Measurements from ENCODE around the gene SCGB1C1.
"Not testable (repeated sequence)": the region's sequence is repeated elsewhere in the genome, so short reads cannot be mapped to it uniquely, and the experiment has no call there.

SCGB1C1 gene

GRCh38 chr11:218815-219593 lies 26.1 kb downstream of the SCGB1C1 start:
- no peak for TF ChIP-seq CTCF (IDR thresholded peaks at IDR 0.05; ENCODE audit: control extremely low read depth, extremely low read depth, low read depth, missing control alignments)
- ChIA-PET CTCF (interaction anchor here (1.4 kb wide), 3 partner anchors 10 to 33 kb away, joined by 5 to 7 read pairs (median 5); no protein-coding TSS in a partner anchor), POLR2A (interaction anchor here (0.5 kb wide), 1 partner anchor 140 kb away, joined by 7 read pairs; no protein-coding TSS in a partner anchor)
- DNase-seq (ENCODE audit: extremely low spot score), result no peak

DNA sequence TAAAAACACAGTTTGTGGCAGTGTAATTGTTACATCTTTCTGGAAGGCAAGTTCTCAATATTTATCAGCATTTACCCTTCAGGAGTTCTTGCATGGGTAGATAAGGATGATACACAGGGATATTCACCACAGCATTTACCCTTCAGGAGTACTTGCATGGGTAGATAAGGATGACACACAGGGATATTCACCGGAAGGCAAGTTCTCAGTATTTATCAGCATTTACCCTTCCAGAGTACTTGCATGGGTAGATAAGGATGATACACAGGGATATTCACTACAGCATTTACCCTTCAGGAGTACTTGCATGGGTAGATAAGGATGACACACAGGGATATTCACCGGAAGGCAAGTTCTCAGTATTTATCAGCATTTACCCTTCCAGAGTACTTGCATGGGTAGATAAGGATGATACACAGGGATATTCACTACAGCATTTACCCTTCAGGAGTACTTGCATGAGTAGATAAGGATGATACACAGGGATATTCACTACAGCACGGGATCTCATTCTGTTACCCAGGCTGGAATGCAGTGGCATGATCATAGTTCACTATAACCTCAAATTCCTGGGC lies 27.9 kb downstream of the SCGB1C1 start:
- CTCF ChIA-PET, result interaction anchor here (1.2 to 2.5 kb wide), 2 partner anchors 9 to 30 kb away, joined by 3 to 9 read pairs; no protein-coding TSS in a partner anchor
- POLR2A ChIA-PET; DNase-seq (ENCODE audit: extremely low spot score): not testable (repeated sequence)

DNA sequence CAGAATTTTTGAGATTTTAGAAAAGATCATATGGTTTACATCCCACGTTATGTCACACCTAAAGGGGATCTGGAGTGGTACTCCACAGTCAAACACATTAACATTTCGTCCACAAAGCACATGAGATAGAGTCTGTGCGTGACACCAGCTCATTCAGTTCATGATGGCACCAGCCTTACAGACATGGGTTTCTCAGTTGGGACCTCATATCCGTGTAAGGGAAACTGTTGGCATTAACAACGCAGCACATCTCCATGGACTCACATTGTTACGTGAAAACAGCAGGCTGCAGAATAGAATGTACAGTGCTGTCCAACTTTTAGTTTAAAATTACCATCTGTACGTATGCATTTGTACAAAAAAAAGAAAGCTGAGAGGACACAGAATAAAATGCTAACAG lies 28.7 kb downstream of the SCGB1C1 start:
- CTCF ChIA-PET, result interaction anchor here (1.2 to 2.5 kb wide), 2 partner anchors 10 to 30 kb away, joined by 3 to 9 read pairs; no protein-coding TSS in a partner anchor
- TF ChIP-seq CTCF (IDR thresholded peaks at IDR 0.05; ENCODE audit: control extremely low read depth, extremely low read depth, low read depth, missing control alignments), result no peak
- POLR2A ChIA-PET, result no interaction called here

GRCh38 chr11:221998-222789 lies 29.3 kb downstream of the SCGB1C1 start:
- no peak for TF ChIP-seq CTCF (IDR thresholded peaks at IDR 0.05; ENCODE audit: control extremely low read depth, extremely low read depth, low read depth, missing control alignments)
- ChIA-PET CTCF (interaction anchor here (1.2 to 2.5 kb wide), 3 partner anchors 10 to 29 kb away, joined by 3 to 9 read pairs (median 3); no protein-coding TSS in a partner anchor), POLR2A (no interaction called here)
- DNase-seq (ENCODE audit: extremely low spot score), result no peak

More for the DNA sequence above, 28.7 kb downstream of the SCGB1C1 start:
- no peak for DNase-seq (ENCODE audit: extremely low spot score)

DNA sequence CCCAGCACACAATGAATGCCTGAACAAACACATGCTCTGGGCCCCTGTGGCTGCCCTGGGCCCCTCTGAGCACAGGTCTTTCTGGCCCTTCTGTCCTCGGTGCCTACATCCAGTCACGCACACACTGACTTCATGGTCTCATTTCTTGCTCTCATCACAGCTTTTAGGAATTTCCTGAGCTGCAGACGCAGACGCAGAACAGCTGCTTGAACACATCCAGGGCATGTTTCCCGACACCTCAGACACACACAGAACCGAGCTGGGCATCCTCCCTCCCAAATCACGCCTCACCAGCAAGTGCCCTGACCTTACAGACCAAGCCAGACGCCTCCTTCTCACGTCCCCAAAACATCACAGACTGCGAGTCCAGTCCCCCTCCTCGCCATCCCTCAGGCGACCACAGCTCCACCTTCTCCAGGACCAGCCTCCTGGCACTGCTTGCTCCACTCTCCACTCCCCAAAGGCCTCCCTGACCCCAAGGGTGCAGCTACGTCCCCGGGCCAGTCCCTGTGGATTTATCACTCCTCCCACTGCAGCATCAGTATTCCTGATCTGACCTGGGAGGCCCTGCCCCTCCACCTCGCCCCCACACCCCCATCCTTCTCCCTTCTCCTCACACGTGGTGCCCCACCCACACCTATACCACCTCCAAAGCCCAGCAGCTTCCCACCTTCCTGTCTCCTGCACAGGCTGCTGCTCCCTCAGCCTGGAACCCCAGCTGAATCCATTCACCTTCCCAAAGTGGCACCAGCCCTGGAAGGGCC lies 30.3 kb downstream of the SCGB1C1 start:
- no peak for TF ChIP-seq CTCF (IDR thresholded peaks at IDR 0.05; ENCODE audit: control extremely low read depth, extremely low read depth, low read depth, missing control alignments)
- ChIA-PET CTCF (interaction anchor here (1.1 to 2.5 kb wide), 3 partner anchors 10 to 28 kb away, joined by 3 to 9 read pairs (median 3); no protein-coding TSS in a partner anchor), POLR2A (interaction anchor here (0.5 kb wide), 1 partner anchor 54 kb away, joined by 3 read pairs; no protein-coding TSS in a partner anchor)
- DNase-seq (ENCODE audit: extremely low spot score), result no peak

- CTCF ChIA-PET, result interaction anchor here (1.1 kb wide), 1 partner anchor 10 kb away, joined by 3 read pairs; no protein-coding TSS in a partner anchor
- DNase-seq (ENCODE audit: extremely low spot score), result no peak
- no peak for TF ChIP-seq CTCF (IDR thresholded peaks at IDR 0.05; ENCODE audit: control extremely low read depth, extremely low read depth, low read depth, missing control alignments)
- POLR2A ChIA-PET, result interaction anchor here (0.5 kb wide), 1 partner anchor 53 kb away, joined by 3 read pairs; no protein-coding TSS in a partner anchor
Observed at GRCh38 chr11:223884-224283, 31.0 kb downstream of the SCGB1C1 start.

Measured in GM10248 (cell line).